Fibroblast of skin of abdomen (primary cell): ENCODE data around the gene C8G.
A peak's percentile ranks its signal among the peaks of the same experiment; 100 is the strongest.

Source experiments
- DNase-seq: peaks from one replicate; pipeline ENCODE4 v3.0.0-alpha.2; 2013

C8G gene

DNA sequence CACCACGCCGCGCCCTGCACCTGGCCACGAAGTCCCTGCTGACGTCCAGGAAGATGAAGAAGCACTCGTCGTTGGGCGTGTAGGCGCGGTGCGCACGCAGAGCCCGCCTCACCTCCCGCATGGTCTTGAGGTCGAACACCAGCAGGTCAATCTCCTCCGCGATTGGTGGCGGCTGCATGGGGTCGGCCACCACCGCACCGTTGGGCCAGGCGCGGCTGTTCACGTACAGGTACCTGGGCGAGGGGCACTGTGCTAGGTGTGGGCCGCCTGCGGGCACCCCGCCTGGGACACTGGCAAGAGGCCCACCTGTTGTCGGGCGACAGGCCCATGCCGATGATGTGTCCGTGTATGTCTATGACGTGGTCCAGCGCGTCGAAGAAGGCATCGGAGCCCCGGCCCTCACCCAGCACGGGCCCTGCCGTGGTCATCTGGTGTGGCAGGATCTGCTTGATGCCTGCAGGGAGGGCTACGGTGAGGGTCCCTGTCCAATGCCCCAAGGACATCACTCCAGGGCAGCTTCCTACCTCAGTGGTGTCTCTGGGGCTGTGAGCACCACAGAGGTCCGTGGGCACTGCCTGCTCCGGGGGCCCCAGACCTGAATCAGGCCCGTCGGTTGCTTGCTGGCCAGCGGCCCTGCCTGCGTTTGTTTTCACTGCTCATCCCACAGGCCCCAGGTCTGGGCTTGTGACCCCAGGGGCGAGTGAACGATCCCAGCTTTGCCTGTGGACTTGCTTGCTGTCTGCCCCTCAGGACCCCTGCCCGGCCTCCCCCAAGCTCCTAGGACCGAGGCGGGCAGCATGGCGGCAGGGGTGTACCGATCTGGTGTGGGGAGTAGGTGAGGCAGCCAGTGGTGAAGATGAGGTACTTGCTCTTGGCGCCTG is 3.6 kb upstream of the C8G start:
- DNase-seq = no peak

DNA sequence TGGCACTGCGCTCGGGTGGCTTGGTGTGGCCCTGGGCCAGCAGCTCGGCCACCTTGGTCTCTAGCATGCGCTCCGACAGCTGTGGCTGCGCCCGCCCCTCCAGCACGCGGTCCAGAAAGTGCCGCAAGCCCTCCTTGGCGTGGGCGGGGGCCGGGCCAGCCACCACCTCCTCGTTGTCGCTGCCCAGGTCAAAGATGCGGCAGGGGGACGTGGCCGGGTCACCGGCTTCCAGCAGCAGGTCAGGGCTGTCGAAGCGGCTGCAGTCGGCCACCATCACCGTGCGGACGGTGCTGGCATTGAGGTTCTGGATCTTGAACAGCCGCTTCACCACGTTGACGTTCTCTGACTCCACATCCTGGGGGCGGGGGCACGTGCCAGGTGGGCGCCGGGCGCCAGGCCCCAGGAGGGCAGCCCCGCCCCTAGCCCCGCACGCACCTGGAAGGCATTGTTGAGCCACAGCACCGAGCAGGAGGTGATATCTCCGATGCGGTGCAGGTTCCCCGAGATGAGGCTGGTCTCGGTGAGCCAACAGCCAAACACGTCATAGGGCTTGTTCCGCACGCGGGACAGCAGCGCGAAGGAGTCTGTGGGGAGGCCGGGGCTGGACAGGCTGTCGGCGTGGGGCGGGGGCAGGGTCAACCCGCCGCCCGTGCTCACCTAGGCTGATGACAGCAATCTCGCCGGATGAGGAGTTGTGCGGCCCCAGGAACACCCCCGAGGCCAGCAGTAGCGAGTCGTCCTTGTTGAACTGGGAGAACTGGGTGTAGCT is 2.7 kb upstream of the C8G start:
- DNase-seq = no peak

DNA sequence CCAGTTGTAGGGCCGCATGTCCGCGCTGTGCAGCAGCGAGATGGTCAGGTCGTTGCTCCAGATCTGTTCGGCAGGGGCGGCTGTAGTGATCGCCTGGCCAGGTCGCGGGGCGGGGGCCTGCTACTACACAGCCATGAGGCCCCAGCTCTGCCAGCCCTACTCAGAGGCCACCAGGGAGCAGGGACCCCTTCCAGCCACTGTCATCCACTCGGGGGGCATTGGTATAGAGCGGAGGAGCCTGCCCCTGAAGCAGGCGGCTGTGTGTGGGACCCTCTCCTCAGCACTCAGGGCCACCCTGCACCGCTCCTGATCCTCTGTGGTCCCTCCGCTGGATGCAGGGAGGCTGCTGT is 2.2 kb upstream of the C8G start:
- DNase-seq = no peak

DNA sequence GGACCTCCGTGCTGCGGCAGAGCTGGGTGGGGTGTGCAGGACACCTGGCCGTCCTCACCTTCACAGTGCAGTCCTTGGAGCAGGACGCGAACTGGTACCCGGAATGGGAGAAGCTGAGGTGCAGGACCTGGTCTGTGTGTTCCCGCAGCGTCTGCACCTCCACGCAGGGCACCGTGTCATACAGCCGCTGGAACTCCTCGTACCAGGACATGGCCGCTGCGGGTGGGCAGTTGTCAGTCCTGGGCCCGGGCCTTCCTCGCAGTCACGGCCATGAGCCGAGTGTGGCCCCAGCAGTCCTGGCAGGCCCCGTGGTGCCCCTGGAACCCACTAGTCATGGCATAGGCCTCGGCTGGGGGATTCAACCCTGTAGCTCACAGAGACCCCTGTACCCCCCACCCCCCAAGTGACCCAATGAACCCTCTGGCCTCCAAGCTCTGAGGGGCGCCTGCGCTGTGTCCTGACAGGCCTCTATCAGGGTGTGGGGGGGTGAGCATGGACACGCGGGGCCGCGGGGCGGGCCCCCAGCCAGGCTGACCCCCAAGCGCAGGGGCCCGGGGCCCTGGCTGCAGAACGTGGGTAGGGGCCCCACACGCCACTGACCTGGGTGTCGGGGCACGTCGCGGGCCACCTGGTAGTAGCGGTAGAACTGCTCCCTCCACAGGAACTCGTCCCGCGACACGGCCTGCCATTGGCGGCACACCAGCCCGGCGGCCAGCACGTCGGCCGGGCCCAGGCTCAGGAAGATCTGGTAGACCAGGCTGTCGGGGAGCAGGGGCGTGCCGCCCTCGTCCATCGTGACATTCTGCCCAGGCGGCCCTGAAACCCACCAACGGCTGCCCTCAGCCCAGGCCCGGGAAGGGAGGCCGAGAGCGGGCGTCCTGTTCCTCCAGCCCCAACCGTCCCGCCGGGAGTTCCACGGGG is 1.5 kb upstream of the C8G start:
- DNase-seq = no peak

DNA sequence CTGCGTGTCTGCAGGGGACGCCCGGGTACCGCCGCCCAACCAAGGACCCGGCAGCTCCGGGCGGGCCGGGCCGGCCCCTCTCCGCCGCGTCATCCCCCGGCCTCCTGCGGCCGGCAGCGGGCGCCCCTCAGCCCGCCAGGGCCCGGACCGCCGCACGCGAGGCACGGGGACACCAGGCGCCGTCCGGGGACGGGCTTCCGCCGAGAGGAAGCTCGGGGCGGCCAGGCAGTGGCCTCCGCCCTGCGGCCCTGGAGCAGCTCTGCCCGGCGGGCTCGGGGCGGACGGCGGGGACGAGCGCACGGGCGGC is 878 bp upstream of the C8G start:
- peak; percentile 54 for DNase-seq

DNA sequence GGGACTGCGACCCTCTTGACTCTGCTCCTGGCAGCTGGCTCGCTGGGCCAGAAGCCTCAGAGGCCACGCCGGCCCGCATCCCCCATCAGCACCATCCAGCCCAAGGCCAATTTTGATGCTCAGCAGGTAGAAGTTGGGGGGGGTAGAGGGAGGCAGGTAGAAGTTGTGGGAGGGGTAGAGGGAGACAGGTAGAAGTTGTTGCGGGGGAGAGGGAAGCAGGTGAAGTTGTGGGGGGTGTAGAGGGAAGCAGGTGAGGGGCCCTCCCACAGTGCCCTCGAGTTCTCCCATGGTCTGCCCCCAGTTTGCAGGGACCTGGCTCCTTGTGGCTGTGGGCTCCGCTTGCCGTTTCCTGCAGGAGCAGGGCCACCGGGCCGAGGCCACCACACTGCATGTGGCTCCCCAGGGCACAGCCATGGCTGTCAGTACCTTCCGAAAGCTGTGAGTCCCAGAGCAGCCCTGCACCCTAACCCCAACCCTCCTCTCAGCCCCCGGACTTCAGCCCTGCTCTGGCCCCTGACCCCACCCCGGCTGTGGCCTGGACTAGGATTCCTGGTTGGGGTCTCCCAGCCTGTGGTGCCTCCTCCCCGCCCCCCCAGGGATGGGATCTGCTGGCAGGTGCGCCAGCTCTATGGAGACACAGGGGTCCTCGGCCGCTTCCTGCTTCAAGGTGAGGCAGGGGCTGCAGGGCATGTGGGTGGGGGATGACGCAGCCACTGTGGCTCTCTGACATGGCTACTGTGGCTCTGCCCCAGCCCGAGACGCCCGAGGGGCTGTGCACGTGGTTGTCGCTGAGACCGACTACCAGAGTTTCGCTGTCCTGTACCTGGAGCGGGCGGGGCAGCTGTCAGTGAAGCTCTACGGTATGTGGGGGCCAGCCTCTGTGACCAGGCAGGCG is 537 bp downstream of the C8G start:
- DNase-seq = no peak

DNA sequence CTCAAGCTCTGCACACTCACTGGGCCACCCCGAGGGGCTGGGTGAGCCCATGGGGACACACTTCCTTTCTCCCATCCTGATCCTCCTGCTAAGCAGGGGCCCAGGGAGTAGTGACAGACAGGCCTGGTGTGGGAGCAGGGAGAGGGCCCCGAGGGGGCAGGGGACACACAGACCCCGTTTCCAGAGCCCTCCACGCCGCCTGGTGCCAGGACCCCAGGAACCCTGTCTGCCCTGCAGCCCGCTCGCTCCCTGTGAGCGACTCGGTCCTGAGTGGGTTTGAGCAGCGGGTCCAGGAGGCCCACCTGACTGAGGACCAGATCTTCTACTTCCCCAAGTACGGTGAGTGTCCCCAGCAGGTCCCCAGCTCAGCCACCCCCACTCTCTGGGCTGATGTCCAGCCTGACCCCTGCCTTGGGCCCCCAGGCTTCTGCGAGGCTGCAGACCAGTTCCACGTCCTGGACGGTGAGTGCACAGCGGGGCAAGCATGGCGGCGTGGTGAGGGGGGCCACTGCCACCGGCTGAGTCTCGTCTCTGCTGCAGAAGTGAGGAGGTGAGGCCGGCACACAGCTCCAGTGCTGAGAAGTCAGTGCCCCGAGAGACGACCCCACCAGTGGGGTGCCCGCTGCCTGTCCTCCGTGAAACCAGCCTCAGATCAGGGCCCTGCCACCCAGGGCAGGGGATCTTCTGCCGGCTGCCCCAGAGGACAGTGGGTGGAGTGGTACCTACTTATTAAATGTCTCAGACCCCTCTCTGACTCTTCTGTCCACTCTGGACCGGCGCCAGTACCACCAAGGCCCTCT is 1.4 kb downstream of the C8G start:
- no peak for DNase-seq

DNA sequence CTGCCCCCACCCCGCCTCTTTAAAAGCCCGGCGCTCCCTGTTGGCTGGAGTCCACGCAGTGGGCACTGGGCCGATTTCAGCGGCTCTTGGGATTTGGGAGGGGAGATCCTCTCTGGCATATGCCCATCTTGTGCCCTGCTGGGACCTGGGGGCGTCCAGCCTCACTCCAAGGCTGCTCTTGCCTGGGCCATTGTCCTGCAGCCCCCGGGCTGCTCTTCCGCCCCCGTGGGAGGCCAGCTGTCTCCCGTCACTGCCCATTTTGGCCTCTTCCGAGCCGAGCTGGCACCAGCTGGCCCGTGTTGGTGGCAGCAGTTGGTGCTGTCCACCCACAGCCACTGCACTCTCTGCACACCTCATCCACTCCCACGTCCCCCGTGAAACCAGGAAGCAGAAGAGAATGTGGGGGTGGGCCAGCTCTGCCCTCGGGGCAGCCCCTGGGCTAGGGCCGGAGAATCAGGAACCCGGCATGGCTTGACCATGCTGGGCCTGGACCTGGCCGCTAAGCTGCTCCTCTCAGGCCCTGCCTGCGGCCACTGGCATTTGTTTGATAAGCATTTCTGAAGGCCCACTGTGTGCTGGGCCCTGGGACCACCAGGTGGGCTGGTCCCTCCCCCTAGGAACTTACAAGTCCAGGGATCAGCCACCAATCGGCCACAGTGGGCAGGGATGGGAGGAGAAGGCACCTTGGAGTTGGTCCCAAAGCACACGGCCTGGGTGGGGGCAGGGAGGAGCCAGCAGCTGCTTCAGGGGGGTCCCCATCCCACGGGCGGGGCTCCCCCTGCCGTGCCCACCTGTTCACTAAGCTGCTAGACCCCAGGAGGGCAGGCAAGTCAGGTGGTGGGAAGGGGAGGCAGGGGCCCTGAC is 2.2 kb downstream of the C8G start:
- no peak for DNase-seq

DNA sequence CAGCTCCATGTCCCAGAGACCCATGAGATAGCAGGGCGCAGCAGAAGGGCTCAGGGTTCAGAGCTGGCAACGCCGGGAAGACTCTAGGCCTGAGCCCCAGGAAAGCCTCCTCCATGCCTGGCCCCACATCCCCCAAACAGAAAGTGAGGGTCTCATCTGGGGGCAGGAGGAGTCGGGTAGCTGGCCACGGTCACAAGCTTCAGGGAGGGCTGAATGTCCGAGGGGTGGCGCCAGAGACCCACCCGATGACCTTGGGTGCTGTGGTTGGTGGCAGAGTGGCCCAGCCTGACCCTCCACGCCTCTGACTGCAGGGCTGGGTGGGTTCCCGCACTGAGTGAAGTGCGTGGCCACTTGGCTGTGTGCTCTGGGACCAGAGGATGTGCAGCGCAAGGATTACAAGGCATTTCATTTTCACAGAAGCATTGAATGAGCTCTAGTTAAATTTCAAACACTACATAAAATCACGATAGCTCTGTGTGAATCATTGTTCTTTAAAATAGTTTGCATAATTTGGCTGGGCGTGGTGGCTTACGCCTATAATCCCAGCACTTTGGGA is 3.0 kb downstream of the C8G start:
- peak; percentile 10 for DNase-seq

DNA sequence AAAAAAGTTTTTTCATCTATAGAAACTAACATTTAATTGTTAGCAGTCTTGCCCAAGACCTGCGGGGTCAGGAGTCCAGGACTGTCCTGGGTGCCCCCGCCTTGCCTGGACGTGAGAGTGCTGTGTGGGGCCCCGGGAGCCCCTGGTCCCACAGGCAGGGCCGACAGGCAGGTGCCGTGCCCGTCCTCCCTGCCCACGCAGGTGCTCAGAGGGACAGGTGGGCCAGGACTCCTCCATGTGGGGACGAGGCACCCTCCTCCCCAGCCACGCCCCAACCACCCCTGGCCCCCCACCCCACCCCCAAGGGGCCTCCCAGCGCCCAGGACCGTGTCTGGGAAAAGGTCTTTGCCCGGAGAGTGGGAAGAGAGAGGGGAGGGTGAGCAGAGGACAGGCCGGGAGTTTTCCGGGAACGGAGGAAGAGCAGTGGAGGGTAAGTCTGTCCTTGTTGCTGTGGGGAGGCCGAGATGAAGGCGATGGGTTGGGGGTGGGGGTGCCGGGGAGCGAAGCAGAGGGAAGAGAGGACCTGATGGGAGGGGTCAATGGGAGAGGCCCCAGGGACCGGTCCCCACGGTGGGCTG is 4.3 kb downstream of the C8G start:
- no peak for DNase-seq

DNA sequence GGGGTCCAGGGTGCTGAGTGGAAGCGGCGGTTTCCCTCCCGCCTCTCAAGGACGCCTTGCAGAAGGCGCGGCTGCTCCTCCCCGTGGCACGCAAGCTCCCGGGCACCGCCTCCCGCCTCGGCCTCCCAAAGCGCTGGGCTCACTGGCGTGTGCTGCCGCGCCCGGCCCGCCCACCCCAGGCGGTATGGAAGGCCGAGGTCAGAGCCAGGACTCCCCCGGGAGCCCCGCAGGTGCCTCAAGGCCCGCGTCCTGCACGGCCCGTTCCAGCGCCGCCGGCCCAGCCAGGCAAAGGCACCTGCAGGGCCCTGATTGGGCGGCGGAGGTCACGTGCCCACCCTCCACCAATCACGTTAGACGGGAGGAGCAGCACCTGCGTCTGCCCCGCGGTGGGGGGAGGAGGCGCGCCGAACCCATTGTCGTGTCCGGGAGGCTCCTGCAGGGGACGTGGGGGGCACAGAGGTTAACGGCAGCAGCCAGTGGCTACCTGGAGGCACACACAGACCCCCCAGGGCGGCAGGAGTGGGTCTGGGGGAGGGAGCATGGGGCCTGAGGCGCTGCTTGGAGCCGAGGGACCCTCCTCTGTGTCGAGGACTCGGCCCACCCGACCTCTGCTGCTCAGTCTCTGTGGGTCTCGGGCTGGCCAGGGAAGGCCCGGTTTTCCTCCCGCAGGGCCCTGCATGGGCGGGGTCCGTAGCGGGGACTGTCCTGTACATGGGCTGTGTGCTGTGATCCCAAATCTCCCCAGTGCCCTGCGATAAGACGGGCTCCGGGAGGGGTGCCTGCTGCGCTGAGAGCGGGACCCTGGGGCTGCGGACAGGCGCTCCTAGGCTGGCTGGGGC is 5.0 kb downstream of the C8G start:
- peak; percentile 70 for DNase-seq

DNA sequence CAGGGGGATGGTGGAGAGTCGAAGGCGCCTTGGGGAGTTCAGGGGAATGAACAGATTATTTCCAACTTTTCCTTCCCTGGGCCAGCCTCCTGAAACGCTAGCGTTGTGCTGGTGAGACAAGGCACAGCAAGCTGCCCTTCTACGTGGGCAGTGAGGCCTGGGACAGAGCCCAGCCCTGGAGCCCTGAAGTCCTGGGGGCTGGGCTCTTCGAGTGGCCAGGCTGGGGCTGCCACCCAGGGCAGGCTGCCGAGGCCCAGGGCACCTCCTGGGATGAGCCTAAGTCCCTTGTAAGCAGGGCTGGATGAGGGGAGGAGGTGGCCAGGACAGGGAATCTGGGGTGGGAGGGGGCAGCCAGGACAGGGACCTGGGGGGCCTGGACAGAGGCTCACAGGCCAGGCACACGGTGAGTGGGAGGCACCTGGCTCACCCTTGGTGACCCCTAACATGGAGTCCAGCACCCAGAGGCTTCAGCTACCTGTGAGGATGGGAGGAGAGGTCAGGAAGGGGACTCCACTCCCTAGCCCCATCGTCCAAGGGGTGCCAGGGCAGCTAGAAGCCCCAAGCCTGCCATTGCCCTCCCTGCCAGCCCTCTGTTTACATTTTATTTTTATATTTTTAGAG is 5.7 kb downstream of the C8G start:
- DNase-seq = no peak

DNA sequence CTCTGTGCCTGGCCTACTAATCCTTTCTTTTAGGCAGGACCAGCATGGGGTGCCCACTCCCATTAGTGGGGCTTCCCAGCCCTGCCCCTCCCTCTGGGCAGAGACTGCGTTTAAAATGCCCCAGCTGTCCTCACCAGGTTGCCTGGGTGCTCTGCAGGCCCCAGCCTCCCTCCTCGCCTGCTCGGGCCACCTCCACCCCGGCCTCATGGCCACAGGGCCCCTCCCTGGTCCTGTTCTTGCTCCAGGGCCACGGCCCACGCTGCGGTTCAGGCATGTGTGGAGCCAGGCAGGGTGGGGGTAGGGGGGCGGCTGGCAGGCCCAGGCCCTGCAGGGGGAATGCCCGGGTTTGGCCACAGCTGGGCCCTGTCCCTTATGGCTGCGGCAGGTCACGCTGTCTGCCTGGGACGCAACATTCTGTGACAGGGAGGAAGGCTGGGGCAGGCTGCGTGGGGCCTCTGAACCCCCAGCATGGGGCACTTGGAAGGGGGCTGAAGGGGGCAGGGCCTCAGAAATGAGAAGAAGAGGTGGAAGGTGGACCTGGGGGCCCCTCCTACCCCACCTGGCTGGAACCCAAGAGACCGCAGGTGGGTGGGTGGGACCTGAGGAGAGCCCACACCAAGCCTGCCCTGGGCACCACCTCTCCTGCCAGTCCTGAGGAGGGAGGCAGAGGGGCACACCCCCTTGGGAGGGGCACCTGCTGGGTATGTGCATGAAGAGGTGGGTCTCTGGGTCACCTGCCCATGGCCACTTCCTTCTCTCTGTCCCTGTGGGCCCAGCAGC is 6.7 kb downstream of the C8G start, which contains the start of gene LCN12:
LCN12 (plus strand) TSS at position 733 of the 780 bp plus-strand sequence. CDS start 55 bp downstream, outside the sequence.
- no peak for DNase-seq

DNA sequence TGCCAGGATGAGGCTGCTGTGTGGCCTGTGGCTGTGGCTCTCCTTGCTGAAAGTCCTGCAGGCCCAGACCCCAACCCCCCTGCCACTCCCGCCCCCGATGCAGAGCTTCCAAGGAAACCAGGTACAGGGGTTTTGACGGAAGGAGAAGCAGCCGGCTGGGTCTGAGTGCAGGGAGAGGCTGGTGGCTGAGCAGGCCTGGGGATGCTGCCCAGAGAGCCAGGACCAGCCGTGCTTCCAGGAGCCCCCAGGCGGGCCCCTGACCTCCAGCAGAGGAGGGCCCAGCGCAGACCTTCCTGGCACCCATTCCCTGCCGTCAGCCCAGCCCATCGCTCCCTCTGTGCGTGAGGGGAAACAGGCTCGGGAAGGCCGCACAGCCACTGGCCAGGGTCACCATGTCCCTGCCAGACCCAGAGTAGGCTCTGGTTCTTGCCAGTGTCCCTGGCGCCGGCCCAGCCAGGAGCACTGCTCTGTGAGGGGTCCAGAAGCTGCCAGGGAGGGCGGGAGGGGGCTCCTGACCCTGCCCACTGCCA is 7.3 kb downstream of the C8G start:
- DNase-seq = no peak

DNA sequence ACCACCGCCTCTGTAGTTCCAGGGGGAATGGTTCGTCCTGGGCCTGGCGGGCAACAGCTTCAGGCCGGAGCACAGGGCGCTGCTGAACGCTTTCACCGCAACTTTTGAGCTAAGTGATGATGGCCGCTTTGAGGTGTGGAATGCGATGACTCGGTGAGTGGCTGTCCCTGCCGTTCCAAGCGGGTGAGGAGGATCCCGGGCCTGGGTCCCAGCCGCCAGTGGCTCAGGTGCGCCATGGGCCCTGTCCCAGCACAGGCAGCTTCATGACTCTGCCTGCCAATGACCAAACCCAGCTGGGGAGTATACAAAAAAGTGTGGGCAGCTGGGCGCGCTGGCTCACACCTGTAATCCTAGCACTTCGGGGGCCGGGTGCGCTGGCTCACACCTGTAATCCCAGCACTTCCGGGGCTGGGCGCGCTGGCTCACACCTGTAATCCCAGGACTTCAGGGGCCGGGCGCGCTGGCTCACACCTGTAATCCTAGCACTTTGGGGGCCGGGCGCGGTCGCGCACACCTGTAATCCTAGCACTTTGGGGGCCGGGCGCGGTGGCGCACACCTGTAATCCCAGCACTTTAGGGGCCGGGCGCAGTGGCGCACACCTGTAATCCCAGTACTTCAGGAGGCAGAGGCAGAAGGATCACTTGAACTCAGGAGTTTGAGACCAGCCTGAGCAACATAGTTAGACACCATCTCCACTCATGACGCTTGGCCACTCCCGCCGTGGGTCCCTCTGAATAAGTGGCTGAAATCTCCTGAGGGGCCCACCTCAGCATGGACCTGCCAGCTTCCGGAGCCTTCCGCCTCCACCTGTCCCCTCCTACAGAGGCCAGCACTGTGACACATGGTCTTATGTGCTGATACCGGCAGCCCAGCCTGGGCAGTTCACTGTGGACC is 8.1 kb downstream of the C8G start:
- DNase-seq = no peak
